GM18868 (cell line): ENCODE results near the gene SEMA4G.

Source experiments
- ATAC-seq: cut with Tn5 transposase; IDR thresholded peaks from one replicate; pipeline ENCODE4 v1.9.1; 2021; ENCODE audit warnings: mild to moderate bottlenecking, moderate library complexity; ENCODE audit not compliant: unreplicated experiment

Gene SEMA4G

DNA sequence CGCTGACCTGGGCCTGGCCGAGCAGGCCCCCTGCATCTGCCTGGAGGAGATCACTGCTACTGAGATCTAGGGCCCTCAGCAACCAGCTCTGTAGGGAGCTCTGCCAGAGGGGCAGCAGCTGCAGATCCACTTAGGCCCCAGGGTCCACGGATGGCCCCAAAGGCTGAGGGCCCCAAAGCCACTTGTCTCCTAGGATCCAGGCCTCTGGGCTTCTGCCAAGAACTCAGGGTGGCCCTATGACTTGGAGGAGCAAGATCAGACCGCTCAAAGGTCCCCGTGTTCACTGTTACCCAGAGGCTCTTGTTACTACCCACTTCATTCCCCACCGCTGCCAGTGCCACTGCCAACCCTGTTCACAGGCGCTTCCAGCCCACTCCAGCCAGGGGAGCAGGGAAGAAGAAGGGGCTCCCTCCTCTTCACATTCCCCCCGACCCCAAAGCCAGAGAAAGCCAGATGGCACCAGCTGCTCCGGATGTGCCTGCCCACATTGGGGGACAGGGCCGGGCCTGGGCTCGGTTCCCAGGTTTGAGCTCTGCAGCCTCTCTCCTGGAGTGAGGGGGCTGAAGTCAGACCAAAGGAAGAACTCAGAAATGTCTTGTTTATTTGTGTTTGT is 37.9 kb downstream of the SEMA4G start:
- no peak for ATAC-seq

DNA sequence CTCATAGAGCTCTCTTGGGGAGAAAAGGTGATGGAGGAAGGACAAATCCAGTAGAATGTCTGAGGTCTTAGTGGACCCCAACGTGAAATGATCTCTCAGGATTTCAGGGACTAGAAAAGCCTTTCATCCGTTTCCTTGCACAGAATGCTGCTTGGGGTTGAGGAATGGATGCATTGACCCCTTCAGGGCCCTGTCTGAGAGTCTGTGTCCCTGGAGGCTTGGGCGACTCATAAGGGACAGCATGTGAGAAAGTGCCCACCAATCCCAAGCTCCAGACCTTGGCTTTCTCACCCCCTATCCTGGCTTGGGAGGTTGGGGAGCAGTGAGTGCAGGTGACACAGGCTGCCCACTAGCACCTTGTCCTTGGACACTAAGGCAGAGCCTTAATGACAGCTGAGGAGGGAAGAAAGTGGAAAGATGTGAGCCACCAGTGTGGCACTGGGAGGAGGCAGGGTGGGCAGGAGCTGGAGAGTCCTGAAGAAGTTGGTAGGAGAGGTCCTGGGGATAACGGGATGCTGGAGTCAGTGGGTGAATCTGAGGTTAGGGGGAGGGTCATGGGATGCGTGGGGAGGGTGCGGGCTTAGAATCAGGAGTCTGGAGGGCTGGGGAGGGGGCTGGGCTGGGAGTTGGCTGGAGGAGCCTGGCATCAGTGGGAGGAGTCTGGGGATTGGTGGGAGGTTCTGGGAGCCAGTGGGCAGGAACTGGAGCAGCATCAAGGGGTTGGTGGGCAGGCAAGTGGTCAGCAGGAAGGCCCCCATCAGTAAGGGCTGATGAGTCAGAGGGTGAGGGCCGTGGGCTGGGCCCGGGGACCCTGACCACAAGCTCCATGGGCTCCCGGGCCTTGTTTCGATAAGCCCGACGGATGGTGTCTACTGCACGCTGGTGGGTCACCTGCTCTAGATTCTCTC is 38.9 kb downstream of the SEMA4G start:
- no peak for ATAC-seq

DNA sequence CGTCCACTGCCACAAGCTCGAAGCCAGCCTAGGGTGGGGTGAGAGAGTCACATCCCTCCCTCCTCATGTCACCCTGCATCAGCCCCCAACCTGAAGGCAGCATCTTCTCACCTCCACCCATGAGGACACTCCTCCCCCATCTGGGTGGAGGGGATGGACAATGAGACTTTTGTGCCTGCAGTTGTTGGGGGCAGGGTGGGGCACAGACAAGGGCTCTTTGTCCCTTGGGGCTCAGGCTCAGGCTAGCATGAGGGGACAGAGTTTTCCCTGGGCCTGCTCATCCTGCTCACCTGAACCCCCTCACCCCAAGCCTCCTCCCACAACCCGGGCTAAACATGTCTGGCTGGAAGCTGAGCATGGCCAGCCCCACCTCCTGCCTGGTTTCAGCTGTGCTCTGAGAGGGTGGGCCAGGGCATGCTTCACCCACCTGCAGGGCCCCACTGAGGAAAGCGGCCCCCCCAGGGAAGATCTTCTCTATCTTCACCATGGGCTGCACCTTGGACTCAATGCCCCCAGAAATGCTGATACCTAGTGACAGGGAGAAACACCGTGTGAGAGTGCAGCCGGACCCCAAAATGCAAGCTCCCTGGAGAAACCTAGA is 39.6 kb downstream of the SEMA4G start:
- ATAC-seq = no peak

DNA sequence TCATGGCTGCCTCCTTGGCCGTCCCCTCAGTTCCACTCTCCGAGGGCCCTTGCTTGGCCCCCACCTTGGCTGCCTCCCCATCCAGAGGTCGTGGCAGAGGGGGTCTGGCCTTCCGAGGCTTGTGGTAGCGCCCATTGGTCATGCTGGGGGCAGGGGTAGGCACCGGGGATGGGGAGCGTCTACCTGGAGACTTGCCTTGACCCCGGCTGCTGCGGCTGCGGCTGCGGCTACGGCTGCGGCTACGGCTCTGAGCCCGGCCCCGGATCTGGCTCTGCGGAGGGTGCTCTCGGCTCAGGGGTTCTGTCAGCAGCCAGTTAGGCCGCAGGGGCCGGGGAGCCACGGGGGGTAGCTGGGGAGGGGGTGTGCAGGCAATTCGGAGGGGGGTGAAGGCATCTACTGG is 41.0 kb downstream of the SEMA4G start:
- ATAC-seq = no peak

DNA sequence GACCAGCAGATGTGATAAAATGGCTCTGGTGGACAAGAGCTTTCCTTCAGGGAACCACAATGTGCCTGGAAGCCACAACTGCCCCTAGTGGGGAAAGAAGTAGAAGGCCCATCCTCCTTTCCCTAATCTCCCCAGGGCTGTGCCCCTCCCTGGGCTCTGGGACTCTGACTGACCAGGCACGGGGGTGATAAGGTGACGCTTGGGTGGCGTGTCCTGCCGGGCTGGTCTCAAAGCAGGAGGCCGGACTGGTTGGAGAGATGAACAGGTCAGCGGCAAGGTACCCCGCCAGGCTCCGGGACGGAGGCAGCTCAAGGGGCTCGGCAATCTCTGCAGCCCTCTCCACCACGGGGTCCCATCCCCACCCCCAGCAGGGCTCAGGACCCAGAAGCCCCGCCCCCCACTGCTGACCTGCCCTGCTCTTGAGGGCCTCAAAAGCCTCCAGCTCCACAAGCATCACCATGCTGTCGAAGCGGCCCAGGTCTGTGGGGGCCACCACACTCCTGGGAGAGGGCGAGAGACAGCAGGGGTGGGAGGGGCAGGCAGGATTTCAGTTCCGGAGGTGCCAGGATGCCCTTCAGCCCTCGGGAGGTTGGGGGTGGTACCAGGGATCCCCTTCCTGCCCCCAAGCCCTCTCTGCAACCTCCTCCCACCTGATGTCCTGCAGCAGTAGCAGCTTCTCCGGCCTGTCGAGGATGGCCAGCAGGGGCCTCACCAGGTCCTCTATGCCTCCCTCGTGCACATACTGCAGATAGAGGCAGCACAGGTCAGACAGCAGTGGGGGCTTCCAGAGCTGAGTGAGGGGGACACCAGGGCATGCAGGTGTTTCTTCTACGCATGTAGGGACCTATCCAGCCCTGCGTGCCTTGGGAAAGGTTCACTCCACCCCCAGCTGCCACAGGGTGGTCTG is 42.5 kb downstream of the SEMA4G start:
- ATAC-seq = no peak

DNA sequence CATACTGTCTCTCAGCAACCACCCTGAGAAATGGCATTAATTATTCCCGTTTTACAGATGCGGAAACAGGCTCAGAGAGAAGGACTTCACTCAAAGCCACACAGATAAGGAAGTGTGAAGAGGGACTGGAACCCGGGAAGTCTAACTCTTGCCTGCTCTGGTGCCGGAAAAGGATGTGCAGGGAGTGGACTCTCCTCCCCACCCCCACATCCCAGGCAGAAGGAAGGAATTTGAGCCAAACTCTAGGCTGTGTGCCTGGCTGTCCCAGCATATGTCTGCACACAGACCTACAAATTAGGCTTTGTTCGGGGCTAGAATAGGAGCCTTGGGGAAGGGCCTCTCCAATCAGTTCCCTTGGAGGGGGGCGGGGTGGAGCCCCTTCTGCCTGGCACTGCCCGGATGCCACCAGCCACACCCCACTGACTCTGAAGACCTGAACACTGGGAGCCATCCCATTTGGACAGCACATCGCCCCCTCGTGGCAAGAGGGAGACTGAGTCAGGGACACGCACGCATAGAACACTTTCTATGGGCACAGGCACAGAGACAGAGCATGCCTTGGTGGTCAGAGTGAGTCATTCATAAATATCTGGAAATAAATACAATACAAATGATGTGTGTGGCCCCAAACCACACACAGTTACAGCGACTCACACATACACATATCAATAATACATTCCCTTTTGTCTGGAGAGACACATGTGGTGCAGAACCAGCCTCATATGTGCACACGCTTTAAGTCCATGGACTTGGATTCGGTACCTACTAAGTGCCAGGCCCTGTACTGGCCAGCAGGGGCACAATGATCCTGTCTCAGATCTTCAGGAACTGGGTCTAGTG is 43.4 kb downstream of the SEMA4G start:
- ATAC-seq = peak; percentile 85

DNA sequence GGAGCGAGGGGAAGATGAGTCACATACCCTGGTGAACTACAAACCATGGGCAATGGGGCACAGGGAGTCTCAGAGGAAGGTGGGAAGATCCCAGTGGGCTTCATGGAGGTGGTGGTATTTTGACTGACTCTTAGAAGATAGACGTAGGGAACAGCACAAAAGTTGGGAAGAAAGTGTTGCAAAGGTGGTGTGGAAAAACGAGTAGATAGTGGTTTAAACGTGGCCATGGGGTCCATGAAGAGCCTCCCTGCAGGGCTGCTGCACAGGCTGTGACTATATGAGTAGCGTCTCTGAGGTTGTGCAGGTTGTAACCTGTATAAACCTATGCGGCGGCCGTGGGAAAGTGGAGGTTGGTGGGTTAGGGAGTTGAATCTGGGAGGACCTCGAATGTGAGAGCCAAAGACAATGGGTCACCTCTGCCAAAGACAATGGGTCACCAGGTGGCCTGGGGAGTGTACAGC is 44.1 kb downstream of the SEMA4G start:
- ATAC-seq = no peak

DNA sequence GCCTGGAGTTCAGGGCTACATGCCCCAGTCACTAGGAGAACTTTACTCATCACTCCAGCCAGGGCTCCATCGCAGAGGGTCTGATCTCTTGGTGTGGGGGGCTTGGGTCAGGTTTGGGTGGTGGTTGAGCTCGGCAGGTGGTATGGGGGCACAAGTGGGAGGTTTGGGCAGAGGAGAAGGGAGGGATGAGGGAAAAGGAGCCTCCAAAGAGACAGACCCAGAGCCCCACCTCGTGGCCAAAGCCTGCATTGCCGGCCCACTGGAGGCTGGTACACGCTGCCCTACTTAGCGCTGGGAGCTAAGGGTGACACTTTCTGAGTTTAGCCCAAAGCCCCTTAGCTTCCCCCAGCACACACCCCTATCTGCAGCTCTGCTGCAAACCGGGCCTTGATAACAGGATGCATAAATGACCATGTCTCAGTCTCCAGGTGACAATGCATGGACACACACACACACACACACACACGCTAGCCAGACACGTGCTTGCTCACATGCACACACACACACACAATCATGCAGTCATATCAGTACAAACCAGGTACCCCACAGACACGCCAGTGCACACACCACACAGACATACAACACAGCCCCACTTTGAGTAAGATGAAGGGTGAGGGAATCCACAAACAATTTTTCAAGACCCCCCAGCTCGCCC is 45.1 kb downstream of the SEMA4G start:
- ATAC-seq = no peak

DNA sequence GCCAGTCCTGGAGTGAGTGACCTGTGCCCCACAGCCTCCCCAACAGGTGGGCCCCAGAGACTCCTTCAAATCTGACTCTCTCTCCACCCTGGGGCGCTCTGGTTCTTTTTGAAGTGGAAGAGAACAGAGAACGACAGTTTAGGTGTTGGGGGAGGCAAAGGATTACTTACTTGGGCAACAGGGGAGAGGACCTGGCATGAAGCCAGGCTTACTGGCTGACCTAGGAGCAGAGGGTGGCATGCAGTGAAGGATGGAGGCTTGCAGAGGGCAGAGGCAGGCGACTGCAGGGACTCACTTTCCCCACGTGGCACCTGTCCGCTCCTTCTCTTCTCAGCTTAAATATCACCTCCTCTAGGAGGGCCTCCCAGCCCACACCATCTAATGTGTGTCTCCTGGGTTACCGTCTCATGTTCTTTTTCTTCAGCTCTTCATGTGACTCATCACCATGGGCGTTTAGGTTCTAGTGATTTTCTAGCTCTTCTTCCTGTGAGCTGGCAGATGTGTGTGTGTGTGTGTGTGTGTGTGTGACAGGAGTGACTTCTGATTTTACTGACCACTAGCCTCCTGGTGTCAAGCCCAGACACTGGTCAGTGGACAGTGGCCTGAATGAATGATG is 45.8 kb downstream of the SEMA4G start:
- ATAC-seq = no peak

DNA sequence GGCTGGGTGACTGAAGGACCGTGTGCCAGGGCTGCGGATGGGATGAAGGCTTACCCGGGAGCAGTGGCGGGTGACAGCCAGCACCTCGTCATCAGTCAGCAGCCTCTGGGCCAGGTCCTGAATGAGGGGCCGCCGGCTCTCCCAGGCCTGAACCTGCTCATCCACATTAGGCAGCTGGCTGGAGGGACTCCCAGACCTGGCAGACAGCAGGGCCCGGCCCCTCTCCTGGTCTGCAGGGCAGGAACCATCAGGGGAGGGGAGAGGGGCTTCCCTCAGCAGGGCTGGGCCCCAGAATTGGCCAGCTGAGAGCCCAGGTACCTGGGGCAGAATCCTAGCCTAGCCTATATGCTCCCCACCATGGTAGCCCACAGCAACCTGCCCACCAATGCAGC is 46.3 kb downstream of the SEMA4G start:
- ATAC-seq = no peak

DNA sequence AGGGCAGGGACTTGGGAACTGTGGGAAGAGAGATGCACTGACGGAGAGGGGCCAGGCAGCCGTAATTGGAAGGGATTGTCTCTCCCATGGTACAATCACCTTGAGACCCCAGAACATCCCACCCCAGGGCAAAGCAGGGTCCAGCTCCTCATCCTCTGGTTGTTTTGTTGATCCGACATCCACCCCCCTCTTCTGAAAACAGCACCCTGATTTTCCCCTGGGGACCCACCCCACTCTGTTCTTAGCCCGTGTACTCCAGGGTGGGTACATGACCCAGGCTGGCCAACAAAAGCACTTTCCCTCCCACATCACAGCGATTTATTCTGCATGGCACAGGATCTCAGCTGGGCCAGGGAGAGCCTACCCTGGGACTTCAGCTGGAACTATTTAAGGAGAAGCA is 47.5 kb downstream of the SEMA4G start:
- no peak for ATAC-seq

DNA sequence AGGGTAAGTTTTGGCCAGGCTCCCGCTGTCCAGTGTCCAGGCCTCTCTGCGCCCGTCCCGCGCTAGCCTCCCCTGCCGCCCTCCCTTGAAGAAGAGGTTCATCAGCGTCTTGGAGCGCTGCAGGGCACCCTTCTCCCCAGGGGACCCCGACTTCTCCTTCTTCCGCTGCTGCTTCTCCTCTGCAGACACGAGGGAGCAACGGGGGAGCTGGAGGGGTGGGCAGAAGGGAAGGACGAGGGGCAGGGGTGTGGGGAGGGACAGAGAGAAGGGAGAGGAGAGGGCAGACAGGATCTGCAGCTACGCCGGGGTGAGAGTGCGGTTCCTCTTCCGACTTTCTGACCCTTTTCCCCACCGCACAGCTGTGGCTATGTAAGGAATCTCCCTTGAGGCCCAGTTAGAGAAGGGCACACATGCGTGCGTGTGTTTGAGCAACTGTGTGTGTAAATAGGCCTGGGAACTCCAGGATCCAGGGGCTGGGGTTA is 48.9 kb downstream of the SEMA4G start:
- no peak for ATAC-seq

DNA sequence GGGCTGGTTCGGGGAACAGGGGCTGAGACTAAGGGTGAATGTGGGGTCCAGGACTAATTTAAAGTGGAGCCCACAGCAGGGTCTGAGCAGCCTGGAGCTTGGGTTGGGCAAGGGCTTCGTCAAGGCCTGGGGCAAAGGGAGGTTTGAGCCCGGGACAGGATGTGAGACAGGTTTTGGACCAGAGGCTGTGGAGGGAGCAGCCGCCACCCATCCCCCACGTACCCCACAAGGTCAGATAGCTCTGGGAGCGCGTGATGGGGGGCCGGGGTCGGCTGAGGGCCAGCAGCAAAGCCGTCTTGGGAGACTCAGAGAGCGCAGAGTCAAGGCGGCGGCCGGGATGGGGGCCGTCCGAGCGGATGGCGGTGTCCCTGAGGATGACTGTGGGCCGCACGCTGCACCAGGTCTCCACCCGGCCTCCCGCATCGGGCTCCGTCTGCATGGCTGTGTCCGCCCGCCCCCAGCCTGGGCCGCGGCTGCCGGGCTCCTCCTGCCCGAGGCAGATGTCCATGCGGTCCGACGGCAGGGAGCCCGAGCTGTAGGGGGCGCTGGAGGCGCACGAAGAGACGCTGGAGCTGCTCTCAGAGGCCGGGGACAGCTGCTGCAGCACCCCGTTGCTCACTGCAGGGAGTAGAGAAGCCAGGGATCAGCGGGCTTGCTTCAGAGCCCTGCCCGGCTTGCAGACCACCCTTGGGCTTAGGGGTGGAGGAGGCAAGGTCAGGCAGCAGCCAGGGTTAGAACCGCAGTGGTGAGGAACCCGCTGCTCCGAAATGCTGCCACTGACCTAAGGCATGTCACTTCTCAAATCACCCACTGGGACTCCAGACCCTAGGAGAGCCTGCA is 49.5 kb downstream of the SEMA4G start:
- no peak for ATAC-seq
